PC-3 (cell line): ENCODE results near the gene DLG1.

Source experiments
- CTCF ChIP-seq: fragments of 300-600 bp; sonication (generic); conservative IDR thresholded peaks from 2 replicates; pipeline ENCODE4 v1.5.1; 2017; ENCODE audit warnings: antibody characterized with exemption, low read depth, mild to moderate bottlenecking, low read length
- EZH2 ChIP-seq: fragments of 300-600 bp; sonication (generic); IDR thresholded peaks from one replicate; pipeline ENCODE4 v1.6.1; 2017; ENCODE audit warnings: antibody characterized with exemption, mild to moderate bottlenecking, low read length; ENCODE audit not compliant: unreplicated experiment
- EZH2phosphoT487 ChIP-seq: fragments of 300-600 bp; sonication (generic); IDR thresholded peaks from 2 replicates; pipeline ENCODE4 v1.6.1; 2018; ENCODE audit warnings: mild to moderate bottlenecking, antibody characterized with exemption, low read length, borderline replicate concordance

DNA sequence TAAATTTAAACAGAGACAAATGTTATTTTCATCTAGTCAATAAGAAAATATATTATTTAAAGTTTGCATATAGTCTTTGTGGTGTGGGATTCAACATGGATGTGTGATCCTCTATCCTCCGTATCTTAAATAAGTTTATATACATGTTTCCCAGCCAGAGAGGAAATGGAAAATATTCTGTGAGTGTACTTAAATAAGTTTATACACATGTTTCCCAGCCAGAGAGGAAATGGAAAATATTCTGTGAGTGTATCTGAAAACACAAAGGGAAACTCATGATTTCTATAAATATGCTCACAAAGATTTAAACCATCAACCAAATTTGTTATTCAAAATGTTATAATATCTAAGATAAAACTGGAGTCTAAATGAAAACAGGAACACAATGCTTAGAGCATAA, 158.8 kb downstream of the DLG1 start:
- no peak for TF ChIP-seq CTCF
- TF ChIP-seq EZH2phosphoT487, result no peak
- no peak for TF ChIP-seq EZH2
